ENCODE results near the gene SLC38A2. TPM values are rescaled to one million over a fixed set of nuclear protein-coding genes. Genes with fewer than 3 reads are reported as not detected.

SLC38A2 gene
- total RNA-seq, 1 donor from 2014 or later: 247 TPM

DNA sequence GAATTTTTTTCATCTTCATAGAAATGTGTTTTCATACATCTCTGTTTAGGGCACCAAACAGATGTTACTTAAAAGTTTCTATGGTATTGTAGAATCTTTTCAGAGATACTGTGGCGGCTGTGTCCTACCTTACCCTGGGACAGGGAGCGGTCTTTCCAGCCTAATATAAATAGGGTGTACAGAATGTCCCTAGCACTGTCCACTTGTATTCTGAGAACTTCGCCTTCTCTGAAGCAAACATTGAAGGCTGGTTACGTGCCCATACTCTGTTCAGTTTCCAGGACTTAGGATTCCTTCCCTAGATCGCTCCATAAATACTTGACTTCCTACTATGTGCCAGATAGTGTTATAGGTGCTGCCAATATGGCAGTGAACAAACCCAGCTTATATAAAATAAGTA is 24.3 kb upstream of the SLC38A2 start:
- H3K4me3 Mint-ChIP-seq: no peak overlapping the region
- H3K27ac Mint-ChIP-seq: no peak overlapping the region
- no peaks in the 10 kb centered on the region for H3K27me3 Mint-ChIP-seq
- TF ChIP-seq, protein P1, sequence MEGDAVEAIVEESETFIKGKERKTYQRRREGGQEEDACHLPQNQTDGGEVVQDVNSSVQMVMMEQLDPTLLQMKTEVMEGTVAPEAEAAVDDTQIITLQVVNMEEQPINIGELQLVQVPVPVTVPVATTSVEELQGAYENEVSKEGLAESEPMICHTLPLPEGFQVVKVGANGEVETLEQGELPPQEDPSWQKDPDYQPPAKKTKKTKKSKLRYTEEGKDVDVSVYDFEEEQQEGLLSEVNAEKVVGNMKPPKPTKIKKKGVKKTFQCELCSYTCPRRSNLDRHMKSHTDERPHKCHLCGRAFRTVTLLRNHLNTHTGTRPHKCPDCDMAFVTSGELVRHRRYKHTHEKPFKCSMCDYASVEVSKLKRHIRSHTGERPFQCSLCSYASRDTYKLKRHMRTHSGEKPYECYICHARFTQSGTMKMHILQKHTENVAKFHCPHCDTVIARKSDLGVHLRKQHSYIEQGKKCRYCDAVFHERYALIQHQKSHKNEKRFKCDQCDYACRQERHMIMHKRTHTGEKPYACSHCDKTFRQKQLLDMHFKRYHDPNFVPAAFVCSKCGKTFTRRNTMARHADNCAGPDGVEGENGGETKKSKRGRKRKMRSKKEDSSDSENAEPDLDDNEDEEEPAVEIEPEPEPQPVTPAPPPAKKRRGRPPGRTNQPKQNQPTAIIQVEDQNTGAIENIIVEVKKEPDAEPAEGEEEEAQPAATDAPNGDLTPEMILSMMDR (IDR thresholded peaks at IDR 0.05): no peak
- ChIA-PET CTCF (no interaction called here), POLR2A (interaction anchor here (0.7 to 1.5 kb wide), 2 partner anchors 10 to 301 kb away, joined by 4 to 5 read pairs; no protein-coding TSS in a partner anchor)
- H3K9me3 Mint-ChIP-seq: peaks cover 5% of the 10 kb centered on the region
- peaks cover 38% of the 10 kb centered on the region for H3K4me1 Mint-ChIP-seq
- DNase-seq (no peak), ATAC-seq (ENCODE audit: low read depth) (no peak)
- peaks cover 24% of the 10 kb centered on the region for H3K36me3 Mint-ChIP-seq (ENCODE audit: low read depth)
- intact Hi-C loops (cut with micrococcal nuclease): no loop called here

DNA sequence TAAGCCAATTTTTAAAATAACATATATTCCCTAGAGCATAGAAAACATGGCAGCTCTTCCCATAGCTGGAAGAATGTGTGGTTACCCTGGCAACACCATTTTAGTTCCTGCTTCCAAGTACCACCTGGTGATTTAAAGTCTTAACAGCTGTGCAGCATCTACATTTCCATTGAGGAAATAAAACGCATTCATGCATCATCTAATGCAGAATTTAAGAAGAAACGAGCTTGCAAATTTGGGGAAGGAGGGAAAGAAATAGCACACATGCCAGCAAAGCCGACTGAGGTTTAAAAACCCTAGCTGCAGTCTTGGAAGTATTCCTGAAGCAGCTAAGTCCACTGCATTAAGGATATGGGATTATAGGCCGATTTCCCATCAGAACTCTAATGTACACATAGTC is 22.8 kb upstream of the SLC38A2 start:
- no peak overlapping the region for H3K27ac Mint-ChIP-seq
- ChIA-PET POLR2A (no interaction called here), CTCF (no interaction called here)
- H3K27me3 Mint-ChIP-seq: no peaks in the 10 kb centered on the region
- no peak overlapping the region for H3K4me3 Mint-ChIP-seq
- peaks cover 40% of the 10 kb centered on the region for H3K4me1 Mint-ChIP-seq
- ATAC-seq (ENCODE audit: low read depth): no peak
- no peak for DNase-seq
- TF ChIP-seq, protein P1 (IDR thresholded peaks at IDR 0.05): no peak
- peaks cover 4% of the 10 kb centered on the region for H3K9me3 Mint-ChIP-seq
- peaks cover 29% of the 10 kb centered on the region for H3K36me3 Mint-ChIP-seq (ENCODE audit: low read depth)
- intact Hi-C loops (cut with micrococcal nuclease): no loop called here

DNA sequence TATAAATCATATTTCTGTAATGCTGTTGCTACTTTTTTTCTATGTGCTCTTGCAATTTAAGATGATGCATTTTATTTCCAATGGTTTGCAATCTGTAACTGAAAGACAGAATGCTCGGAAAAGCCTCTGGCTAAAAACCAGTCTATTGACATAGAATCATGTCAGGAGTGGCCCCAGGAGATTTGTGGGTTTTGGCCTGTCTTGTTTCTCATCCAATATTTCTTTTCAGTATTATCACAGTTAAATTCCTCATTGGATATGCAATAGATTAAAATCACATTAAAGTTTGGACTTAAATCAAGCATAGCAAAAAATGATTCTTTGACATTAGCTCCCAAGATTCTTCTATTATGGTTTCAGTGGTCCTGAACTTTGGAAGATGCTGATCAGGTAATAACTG is 19.1 kb upstream of the SLC38A2 start:
- POLR2A ChIA-PET: interaction anchor here (0.5 to 1.7 kb wide), 3 partner anchors 20 to 125 kb away, joined by 3 to 4 read pairs (median 4); no protein-coding TSS in a partner anchor
- DNase-seq: no peak
- CTCF ChIA-PET: interaction anchor here (0.8 kb wide), 1 partner anchor 270 kb away, joined by 4 read pairs; no protein-coding TSS in a partner anchor
- intact Hi-C loops (cut with micrococcal nuclease): no loop called here
- TF ChIP-seq, protein P1 (IDR thresholded peaks at IDR 0.05): no peak
- peaks cover 58% of the 10 kb centered on the region for H3K4me1 Mint-ChIP-seq
- H3K27ac Mint-ChIP-seq: peak overlapping the region; percentile 91
- no peak for ATAC-seq (ENCODE audit: low read depth)
- H3K9me3 Mint-ChIP-seq: no peaks in the 10 kb centered on the region
- no peaks in the 10 kb centered on the region for H3K27me3 Mint-ChIP-seq
- H3K36me3 Mint-ChIP-seq (ENCODE audit: low read depth): peaks cover 27% of the 10 kb centered on the region
- H3K4me3 Mint-ChIP-seq: no peak overlapping the region

DNA sequence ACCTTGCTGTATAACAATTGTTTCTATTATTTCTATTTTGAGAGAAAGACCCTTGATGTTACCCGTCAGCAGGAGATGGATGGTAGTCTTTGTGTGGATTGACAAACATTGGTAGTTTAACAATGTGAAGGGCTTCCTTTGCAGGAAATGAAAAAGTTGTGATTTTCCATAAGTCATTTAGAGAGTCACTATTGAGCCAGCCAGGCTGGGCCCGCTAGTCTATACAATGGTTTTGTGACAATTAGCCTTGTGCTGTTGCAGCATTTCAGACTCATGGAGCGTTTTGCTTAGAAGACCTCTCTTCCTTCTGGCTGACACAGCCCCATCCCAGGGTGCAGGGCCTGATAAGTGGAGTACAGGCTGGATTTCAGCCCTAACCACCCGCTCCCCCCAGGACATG is 18.3 kb upstream of the SLC38A2 start:
- DNase-seq (no peak), ATAC-seq (ENCODE audit: low read depth) (no peak)
- intact Hi-C loops (cut with micrococcal nuclease): loop anchor here (1.0 kb wide), 1 partner anchor 82 kb away; no protein-coding TSS in a partner anchor
- Mint-ChIP-seq H3K4me1 (peaks cover 64% of the 10 kb centered on the region), H3K36me3 (ENCODE audit: low read depth) (peaks cover 24% of the 10 kb centered on the region), H3K4me3 (peak overlapping the region; percentile 65), H3K27ac (peak overlapping the region; percentile 91), H3K9me3 (no peaks in the 10 kb centered on the region), H3K27me3 (no peaks in the 10 kb centered on the region)
- TF ChIP-seq, protein P1 (IDR thresholded peaks at IDR 0.05): no peak
- ChIA-PET POLR2A (interaction anchor here (1.0 to 1.5 kb wide), 5 partner anchors 14 to 401 kb away, joined by 3 to 11 read pairs (median 4); no protein-coding TSS in a partner anchor), CTCF (interaction anchor here (0.8 to 1.2 kb wide), 2 partner anchors 271 kb away, joined by 3 to 4 read pairs; no protein-coding TSS in a partner anchor)

DNA sequence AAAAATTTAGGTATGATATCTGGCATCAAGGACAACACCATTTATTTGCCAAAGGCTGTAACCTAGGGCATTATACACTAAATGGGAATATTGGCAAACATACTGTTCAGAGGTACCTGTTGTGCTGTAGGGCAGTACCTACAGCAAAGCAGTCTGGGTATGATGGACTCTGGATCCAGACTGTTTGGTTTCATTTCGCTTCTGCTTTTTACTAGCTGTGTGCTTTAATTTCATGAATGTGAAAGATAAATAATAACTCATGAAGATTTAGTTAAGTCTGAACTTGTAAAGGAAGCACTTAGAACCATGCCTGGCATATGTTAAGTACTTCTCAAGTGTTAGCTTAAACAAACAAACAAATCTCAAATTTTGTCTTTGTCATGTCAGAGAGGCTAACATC is 17.7 kb upstream of the SLC38A2 start:
- TF ChIP-seq, protein P1 (IDR thresholded peaks at IDR 0.05): no peak
- no peak for ATAC-seq (ENCODE audit: low read depth)
- H3K4me3 Mint-ChIP-seq: peak overlapping the region; percentile 65
- no peaks in the 10 kb centered on the region for H3K27me3 Mint-ChIP-seq
- peak overlapping the region; percentile 91 for H3K27ac Mint-ChIP-seq
- intact Hi-C loops (cut with micrococcal nuclease): loop anchor here (1.0 kb wide), 1 partner anchor 83 kb away; no protein-coding TSS in a partner anchor
- no peaks in the 10 kb centered on the region for H3K9me3 Mint-ChIP-seq
- no peak for DNase-seq
- H3K36me3 Mint-ChIP-seq (ENCODE audit: low read depth): peaks cover 22% of the 10 kb centered on the region
- ChIA-PET POLR2A (interaction anchor here (1.0 to 1.5 kb wide), 6 partner anchors 14 to 401 kb away, joined by 3 to 11 read pairs (median 4); partner anchors contain the start of gene SLC38A1), CTCF (interaction anchor here (1.2 kb wide), 1 partner anchor 271 kb away, joined by 3 read pairs; no protein-coding TSS in a partner anchor)
- peaks cover 70% of the 10 kb centered on the region for H3K4me1 Mint-ChIP-seq

Data from activated B cell treated with CpG ODN at 0.5 μM for 24 hours (primary cell).